Fibroblast of mammary gland (primary cell): ENCODE results near the gene SYNDIG1.

Source experiments
- DNase-seq: peaks from one replicate; pipeline ENCODE4 v3.0.0-alpha.2; 2010; ENCODE audit warnings: low read depth
- H3K4me3 ChIP-seq: 2 replicates; pipeline ENCODE4 v1.5.1; 2011; ENCODE audit warnings: low read depth, mild to moderate bottlenecking, low read length, moderate library complexity; ENCODE audit not compliant: control insufficient read depth
- TF ChIP-seq, protein P1 (sequence below): conservative IDR thresholded peaks from 2 replicates; pipeline ENCODE4 v1.5.1; 2011; ENCODE audit warnings: low read depth, low read length, inconsistent platforms; ENCODE audit not compliant: control insufficient read depth, insufficient read depth

SYNDIG1 gene

GRCh38 chr20:24612799-24613775 is 143.7 kb downstream of the SYNDIG1 start:
- no peak overlapping the region for H3K4me3 ChIP-seq
- TF ChIP-seq, protein P1, sequence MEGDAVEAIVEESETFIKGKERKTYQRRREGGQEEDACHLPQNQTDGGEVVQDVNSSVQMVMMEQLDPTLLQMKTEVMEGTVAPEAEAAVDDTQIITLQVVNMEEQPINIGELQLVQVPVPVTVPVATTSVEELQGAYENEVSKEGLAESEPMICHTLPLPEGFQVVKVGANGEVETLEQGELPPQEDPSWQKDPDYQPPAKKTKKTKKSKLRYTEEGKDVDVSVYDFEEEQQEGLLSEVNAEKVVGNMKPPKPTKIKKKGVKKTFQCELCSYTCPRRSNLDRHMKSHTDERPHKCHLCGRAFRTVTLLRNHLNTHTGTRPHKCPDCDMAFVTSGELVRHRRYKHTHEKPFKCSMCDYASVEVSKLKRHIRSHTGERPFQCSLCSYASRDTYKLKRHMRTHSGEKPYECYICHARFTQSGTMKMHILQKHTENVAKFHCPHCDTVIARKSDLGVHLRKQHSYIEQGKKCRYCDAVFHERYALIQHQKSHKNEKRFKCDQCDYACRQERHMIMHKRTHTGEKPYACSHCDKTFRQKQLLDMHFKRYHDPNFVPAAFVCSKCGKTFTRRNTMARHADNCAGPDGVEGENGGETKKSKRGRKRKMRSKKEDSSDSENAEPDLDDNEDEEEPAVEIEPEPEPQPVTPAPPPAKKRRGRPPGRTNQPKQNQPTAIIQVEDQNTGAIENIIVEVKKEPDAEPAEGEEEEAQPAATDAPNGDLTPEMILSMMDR, result no peak
- DNase-seq, result no peak

DNA sequence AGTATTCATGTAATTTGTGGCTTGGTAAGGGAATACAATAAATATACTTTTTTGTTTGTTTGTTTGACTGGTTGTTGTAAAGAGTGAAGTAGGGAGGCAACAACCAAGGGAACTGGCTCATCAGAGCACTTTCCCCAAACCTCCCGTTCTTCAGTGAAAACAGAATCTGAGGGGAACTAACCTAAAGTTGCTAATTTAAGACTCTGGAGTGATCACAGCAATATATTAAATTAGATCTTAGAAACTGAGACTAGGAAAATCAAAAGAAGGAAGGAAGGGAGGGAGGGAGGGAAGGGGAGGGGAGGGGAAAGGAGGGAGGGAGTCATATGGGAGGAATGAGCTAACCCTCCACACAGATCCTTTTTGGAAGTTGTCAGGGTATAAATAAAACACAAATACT is 144.9 kb downstream of the SYNDIG1 start:
- DNase-seq, result no peak
- TF ChIP-seq, protein P1, result no peak
- no peak overlapping the region for H3K4me3 ChIP-seq

GRCh38 chr20:24615353-24615752 is 145.9 kb downstream of the SYNDIG1 start:
- TF ChIP-seq, protein P1, result no peak
- no peak for DNase-seq

GRCh38 chr20:24616258-24617079 is 147.0 kb downstream of the SYNDIG1 start:
- DNase-seq, result no peak
- no peak overlapping the region for H3K4me3 ChIP-seq
- TF ChIP-seq, protein P1, result no peak

More at GRCh38 chr20:24615353-24615752, 145.9 kb downstream of the SYNDIG1 start:
- no peak overlapping the region for H3K4me3 ChIP-seq

GRCh38 chr20:24617080-24617432 is 147.6 kb downstream of the SYNDIG1 start:
- no peak overlapping the region for H3K4me3 ChIP-seq
- DNase-seq, result no peak
- TF ChIP-seq, protein P1, result no peak

DNA sequence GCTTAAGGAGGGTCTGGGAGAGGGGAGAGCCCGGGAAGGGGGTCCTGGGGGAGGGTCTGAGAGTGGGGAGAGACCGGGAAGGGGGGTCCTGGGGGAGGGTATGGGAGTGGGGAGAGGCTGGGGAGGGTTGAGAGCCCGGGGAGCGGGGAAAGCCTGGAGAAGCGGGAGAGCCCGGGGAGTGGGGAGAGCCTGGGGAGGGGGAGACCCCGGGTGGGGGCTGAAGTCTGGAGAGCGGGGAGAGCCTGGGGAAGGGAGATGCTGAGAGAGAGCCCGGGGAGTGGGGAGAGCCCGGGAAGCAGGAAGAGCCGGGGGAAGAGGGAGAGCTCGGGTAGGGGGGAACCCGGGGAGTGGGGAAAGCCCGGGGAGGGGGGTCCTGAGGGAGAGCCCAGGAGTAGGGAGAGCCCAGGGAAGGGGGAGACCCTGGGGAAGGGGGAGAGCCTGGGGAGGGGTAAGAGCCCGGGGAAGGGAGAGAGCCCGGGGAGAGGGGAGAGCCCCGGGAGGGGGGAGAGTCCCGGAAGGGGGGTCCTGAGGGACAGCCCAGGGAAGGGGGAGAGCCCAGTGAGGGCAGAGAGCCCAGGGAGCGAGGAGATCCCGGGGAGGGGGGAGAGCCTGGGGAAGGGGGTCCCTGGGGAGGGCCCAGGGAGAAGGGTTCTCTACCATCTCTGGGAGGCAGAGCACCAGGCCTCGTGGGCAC is 148.5 kb downstream of the SYNDIG1 start:
- no peak for DNase-seq
- TF ChIP-seq, protein P1, result no peak
- no peak overlapping the region for H3K4me3 ChIP-seq
